Activated naive CD4-positive, alpha-beta T cell treated with anti-CD3 and anti-CD28 coated beads for 36 hours (primary cell): ENCODE data around the gene TJP2. TPM values are rescaled to one million over a fixed set of nuclear protein-coding genes. Genes with fewer than 3 reads are reported as not detected.

Experiments
- CTCF ChIA-PET: fragments of 350-600 bp; sonication (Branson Sonifier 250); formaldehyde crosslinking; loops from one replicate; lab custom pipeline; 2021; ENCODE audit warnings: antibody characterized with exemption; lab: Charles Lee
- DNase-seq: peaks from one replicate; pipeline ENCODE4 v3.0.0-alpha.2; 2020
- H3K27ac Mint-ChIP-seq: one replicate; pipeline ENCODE4 v1.8.0; 2021; ENCODE audit warnings: mild to moderate bottlenecking, mixed read lengths
- H3K27me3 Mint-ChIP-seq: one replicate; pipeline ENCODE4 v1.8.0; 2021; ENCODE audit warnings: low read depth, mixed read lengths
- H3K36me3 Mint-ChIP-seq: one replicate; pipeline ENCODE4 v1.8.0; 2021; ENCODE audit warnings: low read depth, mixed read lengths
- H3K4me1 Mint-ChIP-seq: one replicate; pipeline ENCODE4 v1.8.0; 2021; ENCODE audit warnings: low read depth, mixed read lengths
- H3K4me3 Mint-ChIP-seq: one replicate; pipeline ENCODE4 v1.8.0; 2021; ENCODE audit warnings: mild to moderate bottlenecking, moderate library complexity, mixed read lengths
- H3K9me3 Mint-ChIP-seq: one replicate; pipeline ENCODE4 v1.8.0; 2021; ENCODE audit warnings: mixed read lengths
- intact Hi-C: fragments of 100-400 bp; cut with micrococcal nuclease; formaldehyde crosslinking; loops from one replicate; pipeline ENCODE4 v1.15.1; 2023
- total RNA-seq, 2 experiments: library from RNA; stranded (reverse); gene quantifications; one replicate each; pipeline ENCODE4 v1.2.3, GENCODE V29; 2021

Gene TJP2
- total RNA-seq, 2 experiments from 2014 or later, result 7.6 to 9.1 TPM

DNA sequence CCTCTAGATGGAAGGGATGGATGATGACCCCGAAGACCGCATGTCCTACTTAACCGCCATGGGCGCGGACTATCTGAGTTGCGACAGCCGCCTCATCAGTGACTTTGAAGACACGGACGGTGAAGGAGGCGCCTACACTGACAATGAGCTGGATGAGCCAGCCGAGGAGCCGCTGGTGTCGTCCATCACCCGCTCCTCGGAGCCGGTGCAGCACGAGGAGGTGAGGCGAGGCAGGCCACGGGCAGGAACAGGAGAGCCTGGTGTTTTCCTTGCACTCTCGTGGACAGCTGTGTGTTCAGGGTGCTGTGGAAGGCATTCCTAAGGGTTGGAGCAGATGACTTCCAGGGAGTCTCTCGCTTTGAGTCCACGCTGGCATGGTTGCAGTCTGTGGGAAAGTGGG lies 73.9 kb downstream of the TJP2 start:
- intact Hi-C loops, result no loop called here
- Mint-ChIP-seq H3K27me3 (no peaks in the 10 kb centered on the region), H3K27ac (no peak overlapping the region), H3K9me3 (no peaks in the 10 kb centered on the region), H3K36me3 (peaks cover 12% of the 10 kb centered on the region), H3K4me1 (no peaks in the 10 kb centered on the region), H3K4me3 (no peak overlapping the region)
- DNase-seq, result no peak
- CTCF ChIA-PET, result no interaction called here

DNA sequence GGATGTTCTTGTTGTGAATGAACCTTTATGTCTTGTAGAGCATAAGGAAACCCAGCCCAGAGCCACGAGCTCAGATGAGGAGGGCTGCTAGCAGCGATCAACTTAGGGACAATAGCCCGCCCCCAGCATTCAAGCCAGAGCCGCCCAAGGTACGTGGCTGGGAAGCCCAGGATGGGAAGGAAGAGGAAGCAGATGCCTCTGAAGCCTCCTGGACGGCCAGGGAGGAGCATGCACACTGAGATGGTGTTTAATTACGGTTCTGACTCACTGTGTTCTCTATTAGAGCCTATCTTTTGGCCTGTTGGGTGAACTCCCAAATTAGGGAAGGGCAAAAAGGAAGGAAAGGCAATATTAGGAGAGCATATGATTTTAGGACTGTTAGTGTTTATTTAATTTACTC lies 75.3 kb downstream of the TJP2 start:
- H3K36me3 Mint-ChIP-seq, result peaks cover 12% of the 10 kb centered on the region
- H3K27me3 Mint-ChIP-seq, result no peaks in the 10 kb centered on the region
- DNase-seq, result no peak
- no peaks in the 10 kb centered on the region for H3K4me1 Mint-ChIP-seq
- H3K4me3 Mint-ChIP-seq, result no peak overlapping the region
- H3K9me3 Mint-ChIP-seq, result no peaks in the 10 kb centered on the region
- no peak overlapping the region for H3K27ac Mint-ChIP-seq
- intact Hi-C loops, result no loop called here
- CTCF ChIA-PET, result interaction anchor here (0.8 kb wide), 1 partner anchor 173 kb away, joined by 4 read pairs; no protein-coding TSS in a partner anchor

DNA sequence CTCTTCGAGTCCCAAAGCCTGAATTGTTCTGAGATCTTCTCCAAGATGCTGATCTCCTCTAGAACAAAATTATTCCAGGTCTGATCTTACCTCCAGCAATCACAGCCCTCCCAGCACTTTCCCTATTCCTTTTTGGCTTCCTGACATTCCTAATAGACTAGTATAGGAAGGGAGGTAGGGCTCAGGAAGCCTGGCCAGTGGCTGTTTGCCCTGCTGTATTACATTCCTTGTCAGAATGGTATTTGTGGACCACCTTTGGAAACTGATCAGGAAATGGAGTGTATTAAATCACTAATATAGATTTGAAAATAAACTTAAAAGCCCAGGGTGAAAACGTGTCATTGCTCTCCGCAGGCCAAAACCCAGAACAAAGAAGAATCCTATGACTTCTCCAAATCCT lies 76.6 kb downstream of the TJP2 start:
- intact Hi-C loops, result no loop called here
- Mint-ChIP-seq H3K27ac (no peak overlapping the region), H3K9me3 (no peaks in the 10 kb centered on the region), H3K36me3 (peaks cover 12% of the 10 kb centered on the region), H3K27me3 (no peaks in the 10 kb centered on the region), H3K4me1 (no peaks in the 10 kb centered on the region), H3K4me3 (no peak overlapping the region)
- no peak for DNase-seq
- CTCF ChIA-PET, result no interaction called here

DNA sequence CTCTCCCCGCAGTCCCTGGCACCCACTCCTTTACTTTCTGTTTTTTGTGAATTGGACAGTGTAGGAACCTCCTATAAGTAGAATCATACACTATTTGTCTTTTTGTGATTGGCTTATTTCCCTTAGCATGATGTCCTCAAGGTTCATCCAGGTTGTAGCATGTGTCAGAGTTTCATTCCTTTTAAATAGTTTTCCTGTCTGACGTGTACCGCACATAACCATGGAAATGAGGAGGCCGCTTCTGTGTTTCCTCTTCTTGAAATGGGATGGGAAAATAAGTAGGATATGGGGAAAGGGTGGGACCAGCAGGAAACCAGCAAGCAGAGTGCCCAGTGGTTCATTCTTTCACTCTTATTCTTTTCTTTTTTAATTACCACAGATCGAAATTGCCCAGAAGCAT lies 78.4 kb downstream of the TJP2 start:
- peaks cover 5% of the 10 kb centered on the region for H3K36me3 Mint-ChIP-seq
- no peaks in the 10 kb centered on the region for H3K4me1 Mint-ChIP-seq
- intact Hi-C loops, result no loop called here
- DNase-seq, result no peak
- CTCF ChIA-PET, result no interaction called here
- no peaks in the 10 kb centered on the region for H3K9me3 Mint-ChIP-seq
- no peak overlapping the region for H3K4me3 Mint-ChIP-seq
- no peaks in the 10 kb centered on the region for H3K27me3 Mint-ChIP-seq
- no peak overlapping the region for H3K27ac Mint-ChIP-seq

DNA sequence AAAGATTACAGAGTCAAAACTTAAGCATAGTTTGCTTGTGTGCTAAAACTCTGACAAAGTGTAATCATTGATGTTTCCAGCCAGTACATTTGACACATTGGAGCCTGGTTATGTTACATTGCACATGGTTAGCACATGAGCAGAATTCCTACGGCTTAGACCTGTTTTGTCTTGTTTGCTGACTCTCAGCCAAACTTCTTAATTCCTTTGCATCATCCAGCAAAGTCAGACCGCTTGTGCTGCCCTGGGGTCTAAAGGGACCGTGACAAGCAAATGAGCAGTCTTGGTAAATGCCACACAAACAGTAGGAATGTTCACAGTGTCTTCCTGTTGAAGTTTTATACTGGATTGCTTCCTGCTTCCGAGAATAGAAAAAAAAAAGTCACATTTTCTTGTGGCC lies 79.0 kb downstream of the TJP2 start:
- Mint-ChIP-seq H3K27ac (no peak overlapping the region), H3K36me3 (no peaks in the 10 kb centered on the region), H3K27me3 (no peaks in the 10 kb centered on the region), H3K4me3 (no peak overlapping the region), H3K9me3 (no peaks in the 10 kb centered on the region), H3K4me1 (no peaks in the 10 kb centered on the region)
- CTCF ChIA-PET, result interaction anchor here (0.7 to 1.1 kb wide), 2 partner anchors 8 to 373 kb away, joined by 3 to 7 read pairs; no protein-coding TSS in a partner anchor
- intact Hi-C loops, result no loop called here
- DNase-seq, result no peak

DNA sequence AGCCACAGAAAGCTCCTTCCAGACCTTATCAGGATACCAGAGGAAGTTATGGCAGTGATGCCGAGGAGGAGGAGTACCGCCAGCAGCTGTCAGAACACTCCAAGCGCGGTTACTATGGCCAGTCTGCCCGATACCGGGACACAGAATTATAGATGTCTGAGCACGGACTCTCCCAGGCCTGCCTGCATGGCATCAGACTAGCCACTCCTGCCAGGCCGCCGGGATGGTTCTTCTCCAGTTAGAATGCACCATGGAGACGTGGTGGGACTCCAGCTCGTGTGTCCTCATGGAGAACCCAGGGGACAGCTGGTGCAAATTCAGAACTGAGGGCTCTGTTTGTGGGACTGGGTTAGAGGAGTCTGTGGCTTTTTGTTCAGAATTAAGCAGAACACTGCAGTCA lies 80.1 kb downstream of the TJP2 start:
- no peak overlapping the region for H3K4me3 Mint-ChIP-seq
- H3K27me3 Mint-ChIP-seq, result no peaks in the 10 kb centered on the region
- DNase-seq, result no peak
- H3K9me3 Mint-ChIP-seq, result no peaks in the 10 kb centered on the region
- no peak overlapping the region for H3K27ac Mint-ChIP-seq
- intact Hi-C loops, result no loop called here
- CTCF ChIA-PET, result interaction anchor here (1.1 kb wide), 1 partner anchor 9 kb away, joined by 3 read pairs; no protein-coding TSS in a partner anchor
- no peaks in the 10 kb centered on the region for H3K36me3 Mint-ChIP-seq
- no peaks in the 10 kb centered on the region for H3K4me1 Mint-ChIP-seq

DNA sequence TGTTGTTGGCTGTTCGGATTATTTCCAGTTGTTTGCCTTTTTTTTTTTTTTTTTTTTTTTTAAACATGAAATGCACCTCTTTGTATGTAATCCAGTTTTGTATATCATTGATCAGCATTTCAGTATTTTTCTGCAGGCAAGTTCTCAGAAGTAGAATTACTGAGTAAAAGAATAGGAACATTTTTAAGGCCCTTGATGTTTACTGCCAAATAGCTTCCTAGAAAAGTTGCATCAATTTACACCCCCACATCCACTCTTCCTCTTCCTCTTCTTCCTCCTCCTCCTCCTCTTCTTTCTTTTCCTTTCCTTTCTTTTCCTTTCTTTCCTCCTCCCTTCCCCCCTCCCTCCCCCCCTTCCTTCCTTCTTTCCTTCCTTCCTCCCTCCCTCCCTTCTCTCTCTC lies 81.5 kb downstream of the TJP2 start:
- intact Hi-C loops, result no loop called here
- H3K27me3 Mint-ChIP-seq, result no peaks in the 10 kb centered on the region
- no peaks in the 10 kb centered on the region for H3K4me1 Mint-ChIP-seq
- no peaks in the 10 kb centered on the region for H3K9me3 Mint-ChIP-seq
- H3K27ac Mint-ChIP-seq, result no peak overlapping the region
- CTCF ChIA-PET, result no interaction called here
- no peak for DNase-seq
- no peaks in the 10 kb centered on the region for H3K36me3 Mint-ChIP-seq
- no peak overlapping the region for H3K4me3 Mint-ChIP-seq

DNA sequence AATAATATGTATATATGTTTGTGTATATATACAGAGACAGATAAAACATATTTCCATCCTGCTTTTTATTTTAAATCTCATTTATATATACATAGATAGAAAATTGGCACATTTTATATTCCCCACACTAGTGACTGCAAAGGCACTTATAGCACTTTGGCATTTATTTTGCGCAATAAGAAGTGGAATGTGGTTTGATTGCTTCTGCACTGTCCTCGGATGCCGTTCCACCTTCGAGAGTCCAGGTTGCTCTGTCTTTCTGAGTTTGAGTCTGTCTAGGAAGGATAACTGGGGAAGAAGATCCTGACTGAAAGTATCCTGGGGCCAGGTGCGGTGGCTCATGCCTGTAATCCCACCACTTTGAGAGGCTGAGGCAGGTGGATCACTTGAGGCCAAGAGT lies 84.5 kb downstream of the TJP2 start:
- no peak overlapping the region for H3K27ac Mint-ChIP-seq
- DNase-seq, result no peak
- no peaks in the 10 kb centered on the region for H3K4me1 Mint-ChIP-seq
- CTCF ChIA-PET, result no interaction called here
- H3K4me3 Mint-ChIP-seq, result no peak overlapping the region
- H3K27me3 Mint-ChIP-seq, result no peaks in the 10 kb centered on the region
- H3K9me3 Mint-ChIP-seq, result no peaks in the 10 kb centered on the region
- intact Hi-C loops, result no loop called here
- no peaks in the 10 kb centered on the region for H3K36me3 Mint-ChIP-seq

DNA sequence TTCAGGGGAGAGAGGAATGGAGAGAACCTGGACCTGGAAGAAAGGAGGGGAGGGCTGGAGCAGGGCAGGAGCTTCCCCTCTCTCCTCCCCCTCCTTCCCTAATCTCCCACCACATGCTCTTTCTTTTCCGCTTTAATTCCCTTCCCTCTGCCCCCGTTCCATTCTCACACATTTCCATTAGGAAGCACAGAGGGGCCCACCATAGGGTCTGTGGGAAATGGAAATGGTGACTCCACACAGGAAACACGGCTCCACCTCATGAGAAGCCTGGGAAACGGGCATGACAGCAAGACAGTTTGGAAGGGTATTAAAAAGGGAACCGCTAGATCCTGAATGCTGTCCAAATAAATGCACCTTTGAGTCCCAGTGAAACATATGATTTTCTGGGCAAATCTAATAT lies 86.1 kb downstream of the TJP2 start:
- intact Hi-C loops, result no loop called here
- H3K36me3 Mint-ChIP-seq, result no peaks in the 10 kb centered on the region
- CTCF ChIA-PET, result no interaction called here
- no peaks in the 10 kb centered on the region for H3K4me1 Mint-ChIP-seq
- DNase-seq, result no peak
- no peak overlapping the region for H3K4me3 Mint-ChIP-seq
- H3K9me3 Mint-ChIP-seq, result no peaks in the 10 kb centered on the region
- no peak overlapping the region for H3K27ac Mint-ChIP-seq
- H3K27me3 Mint-ChIP-seq, result no peaks in the 10 kb centered on the region

DNA sequence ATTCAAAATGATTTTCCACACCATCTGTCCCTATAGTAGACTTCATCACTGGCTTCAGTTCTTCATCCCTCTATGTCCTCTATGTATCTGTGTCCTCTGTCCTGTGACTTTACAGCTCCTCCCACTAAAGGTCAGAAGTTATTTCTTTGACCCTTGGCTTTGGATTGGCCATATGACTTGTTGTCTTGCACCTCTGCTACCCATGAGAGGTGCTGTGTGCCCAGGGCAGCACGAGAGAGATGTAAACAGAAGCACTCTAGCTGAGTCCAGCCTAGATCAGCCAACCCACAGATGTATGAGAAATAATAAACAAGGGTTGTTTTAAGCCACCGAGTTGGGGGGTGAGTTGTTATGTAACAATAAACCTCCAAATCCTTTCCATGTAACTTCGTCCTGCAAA lies 87.6 kb downstream of the TJP2 start:
- H3K36me3 Mint-ChIP-seq, result no peaks in the 10 kb centered on the region
- H3K27me3 Mint-ChIP-seq, result no peaks in the 10 kb centered on the region
- no peaks in the 10 kb centered on the region for H3K4me1 Mint-ChIP-seq
- H3K27ac Mint-ChIP-seq, result no peak overlapping the region
- CTCF ChIA-PET, result interaction anchor here (0.6 kb wide), 1 partner anchor 11 kb away, joined by 3 read pairs; no protein-coding TSS in a partner anchor
- intact Hi-C loops, result no loop called here
- H3K9me3 Mint-ChIP-seq, result no peaks in the 10 kb centered on the region
- DNase-seq, result no peak
- no peak overlapping the region for H3K4me3 Mint-ChIP-seq

DNA sequence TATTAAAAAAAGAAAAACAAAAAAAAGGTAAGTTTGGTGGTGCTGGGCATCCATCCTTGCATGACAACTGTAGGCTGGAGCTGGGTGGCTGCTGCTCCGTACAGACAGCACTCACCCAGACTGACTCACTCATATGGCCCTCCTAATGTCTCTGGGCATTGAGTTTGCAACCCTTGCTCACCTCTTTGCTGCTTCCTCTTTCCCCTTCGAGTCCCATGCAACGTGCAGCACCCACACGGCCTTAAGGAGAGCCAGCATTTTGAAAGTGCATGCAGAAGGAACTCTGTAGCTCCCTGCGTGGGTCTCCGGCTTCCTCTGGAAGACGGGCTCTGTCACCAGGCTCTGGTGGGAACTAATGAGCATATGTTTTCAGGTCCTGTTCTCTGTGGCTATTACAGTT lies 90.4 kb downstream of the TJP2 start:
- DNase-seq, result no peak
- Mint-ChIP-seq H3K4me1 (no peaks in the 10 kb centered on the region), H3K27ac (no peak overlapping the region), H3K4me3 (no peak overlapping the region), H3K9me3 (no peaks in the 10 kb centered on the region), H3K36me3 (peaks cover 1% of the 10 kb centered on the region), H3K27me3 (peaks cover 3% of the 10 kb centered on the region)
- CTCF ChIA-PET, result no interaction called here
- intact Hi-C loops, result no loop called here

DNA sequence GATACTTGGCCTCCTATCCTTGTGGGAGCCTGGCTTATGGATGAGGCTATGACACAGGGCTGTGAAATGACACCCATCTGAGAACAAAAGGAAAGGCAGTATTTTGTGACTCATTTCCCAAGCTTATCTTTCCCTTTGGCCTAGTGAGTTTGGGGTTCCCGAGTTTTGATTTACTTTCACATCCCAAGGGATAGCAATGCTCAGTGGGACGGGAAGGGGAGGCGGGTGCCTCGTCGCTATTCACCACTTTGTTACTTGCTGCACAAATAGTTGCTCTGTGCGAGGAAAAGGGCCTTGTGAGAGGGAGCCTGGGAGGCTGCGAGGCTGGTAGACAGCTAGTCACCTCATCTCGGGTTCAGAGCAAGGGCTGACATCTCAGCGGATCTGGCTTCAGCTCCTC lies 91.8 kb downstream of the TJP2 start:
- peaks cover 3% of the 10 kb centered on the region for H3K27me3 Mint-ChIP-seq
- H3K27ac Mint-ChIP-seq, result no peak overlapping the region
- no peaks in the 10 kb centered on the region for H3K4me1 Mint-ChIP-seq
- no peak overlapping the region for H3K4me3 Mint-ChIP-seq
- intact Hi-C loops, result no loop called here
- no peaks in the 10 kb centered on the region for H3K9me3 Mint-ChIP-seq
- peaks cover 1% of the 10 kb centered on the region for H3K36me3 Mint-ChIP-seq
- no peak for DNase-seq
- CTCF ChIA-PET, result no interaction called here

DNA sequence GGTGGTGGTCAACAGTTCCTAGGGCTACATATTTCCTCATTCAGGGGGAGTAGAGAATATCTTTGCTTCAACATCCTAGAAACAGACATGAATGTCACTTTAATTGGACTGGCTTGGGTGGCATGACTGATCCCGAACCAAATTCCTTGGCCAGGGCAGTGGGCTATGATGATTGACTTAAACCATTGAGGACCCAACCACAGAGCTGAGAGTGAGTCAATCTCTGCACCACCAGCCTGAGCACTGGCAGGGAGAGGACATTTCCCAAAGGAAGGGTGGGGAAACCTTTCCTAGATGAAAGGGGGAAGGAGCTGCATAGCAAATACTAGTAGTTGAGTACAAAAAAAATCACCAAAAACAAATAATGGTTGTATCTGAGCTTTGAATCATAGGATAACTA lies 98.1 kb downstream of the TJP2 start:
- CTCF ChIA-PET, result interaction anchor here (0.6 kb wide), 1 partner anchor 10 kb away, joined by 3 read pairs; no protein-coding TSS in a partner anchor
- no peak for DNase-seq
- Mint-ChIP-seq H3K27me3 (peaks cover 12% of the 10 kb centered on the region), H3K9me3 (peaks cover 4% of the 10 kb centered on the region), H3K27ac (no peak overlapping the region), H3K4me1 (no peaks in the 10 kb centered on the region), H3K36me3 (peaks cover 1% of the 10 kb centered on the region), H3K4me3 (no peak overlapping the region)
- intact Hi-C loops, result no loop called here
